ENCODE measurements around the gene WDR86. TPM values are rescaled to one million over a fixed set of nuclear protein-coding genes. Genes with fewer than 3 reads are reported as not detected.

The WDR86 gene
- total RNA-seq, 2 experiments from 2014 or later: 0.25 TPM

- CTCF ChIA-PET: no interaction called here
- no peaks in the 10 kb centered on the region for H3K27me3 Mint-ChIP-seq
- H3K4me1 Mint-ChIP-seq (ENCODE audit: low read depth): peaks cover 5% of the 10 kb centered on the region
- no peak overlapping the region for H3K27ac Mint-ChIP-seq
- H3K36me3 Mint-ChIP-seq (ENCODE audit: low read depth): no peaks in the 10 kb centered on the region
- no peak for ATAC-seq
- no peaks in the 10 kb centered on the region for H3K9me3 Mint-ChIP-seq
- TF ChIP-seq CTCF (IDR thresholded peaks at IDR 0.05): no peak
- intact Hi-C loops (cut with micrococcal nuclease): no loop called here
- H3K4me3 Mint-ChIP-seq: no peak overlapping the region
- DNase-seq: no peak
- POLR2A ChIA-PET: no interaction called here
Measured at GRCh38 chr7:151391358-151391730, 18.5 kb downstream of the WDR86 start.

GRCh38 chr7:151390598-151391357, 19.1 kb downstream of the WDR86 start:
- Mint-ChIP-seq H3K4me3 (no peak overlapping the region), H3K4me1 (ENCODE audit: low read depth) (peaks cover 5% of the 10 kb centered on the region), H3K36me3 (ENCODE audit: low read depth) (no peaks in the 10 kb centered on the region), H3K9me3 (no peaks in the 10 kb centered on the region), H3K27me3 (no peaks in the 10 kb centered on the region), H3K27ac (no peak overlapping the region)
- intact Hi-C loops (cut with micrococcal nuclease): no loop called here
- no peak for ATAC-seq
- no peak for TF ChIP-seq CTCF (IDR thresholded peaks at IDR 0.05)
- CTCF ChIA-PET: no interaction called here
- POLR2A ChIA-PET: interaction anchor here (1.1 kb wide), 1 partner anchor 19 kb away, joined by 3 read pairs; the partner anchor contains the start of gene WDR86
- no peak for DNase-seq

- Mint-ChIP-seq H3K4me3 (no peak overlapping the region), H3K27me3 (no peaks in the 10 kb centered on the region), H3K4me1 (ENCODE audit: low read depth) (peaks cover 5% of the 10 kb centered on the region), H3K9me3 (no peaks in the 10 kb centered on the region), H3K36me3 (ENCODE audit: low read depth) (no peaks in the 10 kb centered on the region), H3K27ac (no peak overlapping the region)
- DNase-seq (no peak), ATAC-seq (no peak)
- ChIA-PET POLR2A (interaction anchor here (1.1 kb wide), 1 partner anchor 20 kb away, joined by 3 read pairs; the partner anchor contains the start of gene WDR86), CTCF (no interaction called here)
- no peak for TF ChIP-seq CTCF (IDR thresholded peaks at IDR 0.05)
- intact Hi-C loops (cut with micrococcal nuclease): no loop called here
Measured at GRCh38 chr7:151389768-151390597, 19.9 kb downstream of the WDR86 start.

GRCh38 chr7:151389096-151389767, 20.6 kb downstream of the WDR86 start:
- Mint-ChIP-seq H3K4me1 (ENCODE audit: low read depth) (peaks cover 5% of the 10 kb centered on the region), H3K27ac (no peak overlapping the region), H3K36me3 (ENCODE audit: low read depth) (no peaks in the 10 kb centered on the region), H3K9me3 (no peaks in the 10 kb centered on the region), H3K27me3 (peaks cover 6% of the 10 kb centered on the region), H3K4me3 (no peak overlapping the region)
- no peak for ATAC-seq
- intact Hi-C loops (cut with micrococcal nuclease): no loop called here
- POLR2A ChIA-PET: no interaction called here
- no peak for TF ChIP-seq CTCF (IDR thresholded peaks at IDR 0.05)
- CTCF ChIA-PET: no interaction called here
- DNase-seq: no peak

All from activated CD8-positive, alpha-beta T cell treated with anti-CD3 and anti-CD28 coated beads for 36 hours (primary cell).